Medulla oblongata (tissue), 1 donor: ENCODE data around the gene PRR23A.
"Not testable (repeated sequence)": the region's sequence is repeated elsewhere in the genome, so short reads cannot be mapped to it uniquely, and the experiment has no call there.

Experiments used
- DNase-seq: peaks from one replicate; pipeline ENCODE4 v3.0.0-alpha.2; 2015; ENCODE audit errors: extremely low spot score

The PRR23A gene

GRCh38 chr3:139006051-139006716 is at the start of gene PRR23A:
TSS of gene PRR23A (minus strand) at chr3:139006268. CDS start at chr3:139006268, 0 bp downstream.
- no peak for DNase-seq

GRCh38 chr3:139052802-139053600 is 46.9 kb upstream of the PRR23A start:
- DNase-seq: no peak

- DNase-seq: no peak
These were observed 38.5 kb upstream of the PRR23A start, which contains the start of gene PRR23C for GRCh38 chr3:139044366-139045210. TSS of gene PRR23C (minus strand) at chr3:139044892. CDS start at chr3:139044620, 272 bp downstream.

GRCh38 chr3:139043554-139044365 is 37.7 kb upstream of the PRR23A start:
- DNase-seq: no peak

- no peak for DNase-seq
These were observed 31.4 kb upstream of the PRR23A start for GRCh38 chr3:139037478-139037877.

- no peak for DNase-seq
These were observed 26.4 kb upstream of the PRR23A start for GRCh38 chr3:139032326-139033002.

GRCh38 chr3:139030576-139030975 is 24.5 kb upstream of the PRR23A start:
- not testable (repeated sequence) for DNase-seq

GRCh38 chr3:139024968-139025367 is 18.9 kb upstream of the PRR23A start:
- DNase-seq: no peak

GRCh38 chr3:139020868-139021234 is 14.8 kb upstream of the PRR23A start, which contains the start of gene PRR23B:
TSS of gene PRR23B (minus strand) at chr3:139020926. CDS start at chr3:139020661, 265 bp downstream.
- DNase-seq: no peak

GRCh38 chr3:139020036-139020867 is 14.2 kb upstream of the PRR23A start:
- no peak for DNase-seq

- no peak for DNase-seq
These were observed 10.5 kb upstream of the PRR23A start for GRCh38 chr3:139016430-139017048.

- DNase-seq: no peak
These were observed 593 bp downstream of the PRR23A start for GRCh38 chr3:139005356-139005993.

GRCh38 chr3:138995706-138996105 is 10.4 kb downstream of the PRR23A start:
- no peak for DNase-seq

- no peak for DNase-seq
These were observed 18.9 kb downstream of the PRR23A start for GRCh38 chr3:138987181-138987580.

GRCh38 chr3:138985932-138986331 is 20.1 kb downstream of the PRR23A start:
- no peak for DNase-seq

GRCh38 chr3:138984816-138985215 is 21.3 kb downstream of the PRR23A start:
- no peak for DNase-seq

- DNase-seq: no peak
These were observed 30.0 kb downstream of the PRR23A start for GRCh38 chr3:138976047-138976446.

- DNase-seq: no peak
These were observed 30.7 kb downstream of the PRR23A start for GRCh38 chr3:138975351-138975750.

- DNase-seq: no peak
These were observed 31.6 kb downstream of the PRR23A start for GRCh38 chr3:138974462-138974861.
